GM19438 (cell line): Measurements from ENCODE around the gene PIM2.
A peak's percentile ranks its signal among the peaks of the same experiment; 100 is the strongest.

Source experiments
- ATAC-seq: cut with Tn5 transposase; IDR thresholded peaks from one replicate; pipeline ENCODE4 v1.9.1; 2021; ENCODE audit warnings: low read depth; ENCODE audit not compliant: unreplicated experiment

Gene PIM2

GRCh38 chrX:48936429-48937053 is 17.7 kb upstream of the PIM2 start:
- no peak for ATAC-seq

GRCh38 chrX:48935301-48935670 is 16.5 kb upstream of the PIM2 start:
- ATAC-seq, result no peak

- ATAC-seq, result no peak
Measured at GRCh38 chrX:48934581-48935300, 15.9 kb upstream of the PIM2 start.

GRCh38 chrX:48933757-48934156 is 14.9 kb upstream of the PIM2 start:
- no peak for ATAC-seq

GRCh38 chrX:48927736-48928382 is 9.0 kb upstream of the PIM2 start:
- no peak for ATAC-seq

GRCh38 chrX:48927123-48927522 is 8.3 kb upstream of the PIM2 start:
- ATAC-seq, result no peak

- ATAC-seq, result no peak
Measured at GRCh38 chrX:48924270-48924669, 5.4 kb upstream of the PIM2 start.

GRCh38 chrX:48923771-48924170 is 4.9 kb upstream of the PIM2 start:
- no peak for ATAC-seq

GRCh38 chrX:48920718-48921104 is 1.9 kb upstream of the PIM2 start:
- no peak for ATAC-seq

GRCh38 chrX:48919947-48920717 is 1.3 kb upstream of the PIM2 start:
- no peak for ATAC-seq

GRCh38 chrX:48919360-48919841 is 577 bp upstream of the PIM2 start:
- ATAC-seq, result no peak

GRCh38 chrX:48918301-48918642 is 552 bp downstream of the PIM2 start:
- no peak for ATAC-seq

- ATAC-seq, result peak; percentile 46
Measured at GRCh38 chrX:48917139-48918001, 1.5 kb downstream of the PIM2 start.

GRCh38 chrX:48914593-48915493 is 4.0 kb downstream of the PIM2 start:
- ATAC-seq, result no peak

GRCh38 chrX:48913605-48914366 is 5.0 kb downstream of the PIM2 start:
- no peak for ATAC-seq

GRCh38 chrX:48911412-48912182 is 7.2 kb downstream of the PIM2 start, which contains the start of gene SLC35A2:
SLC35A2 (minus strand) TSS chrX:48911646; CDS start chrX:48911636, 10 bp downstream.
- ATAC-seq, result peak; percentile 61

- no peak for ATAC-seq
Measured at GRCh38 chrX:48910926-48911411, 7.9 kb downstream of the PIM2 start.
